ENCODE data around the gene ALG12. TPM values are rescaled to one million over a fixed set of nuclear protein-coding genes. Genes with fewer than 3 reads are reported as not detected.

ALG12 gene
- total and polyA plus RNA-seq, 2 of the 13 experiments (the other 11 are each of a cell fraction or from before 2014, with no cell fraction given): 7.8 to 15.8 TPM

DNA sequence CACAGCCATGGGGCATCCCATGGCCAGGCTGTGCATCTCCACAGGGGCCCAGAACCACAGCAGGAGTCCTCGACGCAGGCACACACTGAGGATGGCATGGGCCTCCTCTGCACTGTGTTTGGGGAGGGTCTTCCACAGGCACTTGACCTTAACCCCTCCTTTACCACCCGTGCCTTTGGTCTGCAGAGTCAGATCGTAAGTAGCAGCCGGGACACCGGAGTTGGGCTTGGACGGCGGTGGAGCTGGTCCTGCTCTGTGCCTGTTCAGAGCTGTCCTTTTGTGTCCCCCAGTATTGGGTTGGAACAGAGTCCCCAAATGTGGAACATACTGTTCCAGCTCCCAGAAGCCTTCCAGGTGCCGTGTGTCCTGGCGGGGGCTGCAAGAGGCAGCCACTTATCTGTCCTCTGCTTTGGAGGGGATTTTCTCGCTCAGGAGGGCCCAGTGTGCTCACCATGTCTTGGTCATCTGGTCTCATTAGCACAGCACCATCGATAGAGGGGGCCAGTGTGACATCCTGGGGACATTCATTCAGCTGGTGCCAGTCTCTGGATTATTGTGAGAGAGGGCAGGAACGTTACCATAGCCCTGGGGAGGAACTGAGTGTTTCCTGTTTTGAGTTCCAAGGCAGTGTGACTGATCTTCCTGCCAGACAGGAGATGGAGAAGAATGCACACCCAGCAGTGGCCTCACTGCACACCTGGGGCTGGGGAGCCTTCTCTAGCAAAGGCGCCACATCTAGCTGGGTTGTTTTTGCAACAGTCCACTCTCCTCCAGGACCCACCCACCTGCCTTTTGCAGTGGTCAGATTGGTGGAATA lies 12.6 kb upstream of the ALG12 start (continued):
- TF ChIP-seq, protein P1, sequence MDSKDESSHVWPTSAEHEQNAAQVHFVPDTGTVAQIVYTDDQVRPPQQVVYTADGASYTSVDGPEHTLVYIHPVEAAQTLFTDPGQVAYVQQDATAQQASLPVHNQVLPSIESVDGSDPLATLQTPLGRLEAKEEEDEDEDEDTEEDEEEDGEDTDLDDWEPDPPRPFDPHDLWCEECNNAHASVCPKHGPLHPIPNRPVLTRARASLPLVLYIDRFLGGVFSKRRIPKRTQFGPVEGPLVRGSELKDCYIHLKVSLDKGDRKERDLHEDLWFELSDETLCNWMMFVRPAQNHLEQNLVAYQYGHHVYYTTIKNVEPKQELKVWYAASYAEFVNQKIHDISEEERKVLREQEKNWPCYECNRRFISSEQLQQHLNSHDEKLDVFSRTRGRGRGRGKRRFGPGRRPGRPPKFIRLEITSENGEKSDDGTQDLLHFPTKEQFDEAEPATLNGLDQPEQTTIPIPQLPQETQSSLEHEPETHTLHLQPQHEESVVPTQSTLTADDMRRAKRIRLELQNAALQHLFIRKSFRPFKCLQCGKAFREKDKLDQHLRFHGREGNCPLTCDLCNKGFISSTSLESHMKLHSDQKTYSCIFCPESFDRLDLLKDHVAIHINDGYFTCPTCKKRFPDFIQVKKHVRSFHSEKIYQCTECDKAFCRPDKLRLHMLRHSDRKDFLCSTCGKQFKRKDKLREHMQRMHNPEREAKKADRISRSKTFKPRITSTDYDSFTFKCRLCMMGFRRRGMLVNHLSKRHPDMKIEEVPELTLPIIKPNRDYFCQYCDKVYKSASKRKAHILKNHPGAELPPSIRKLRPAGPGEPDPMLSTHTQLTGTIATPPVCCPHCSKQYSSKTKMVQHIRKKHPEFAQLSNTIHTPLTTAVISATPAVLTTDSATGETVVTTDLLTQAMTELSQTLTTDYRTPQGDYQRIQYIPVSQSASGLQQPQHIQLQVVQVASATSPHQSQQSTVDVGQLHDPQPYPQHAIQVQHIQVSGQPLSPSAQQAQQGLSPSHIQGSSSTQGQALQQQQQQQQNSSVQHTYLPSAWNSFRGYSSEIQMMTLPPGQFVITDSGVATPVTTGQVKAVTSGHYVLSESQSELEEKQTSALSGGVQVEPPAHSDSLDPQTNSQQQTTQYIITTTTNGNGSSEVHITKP (CRISPR knock-in tag; IDR thresholded peaks at IDR 0.05; ENCODE audit: low read depth): 0 out of 2 replicates have a peak, but pooled peaks have one; percentile 39
- no peak for TF ChIP-seq ZNF496 (CRISPR knock-in tag; IDR thresholded peaks at IDR 0.05; ENCODE audit: insufficient replicate concordance)
- no peak for TF ChIP-seq ZNF264 (CRISPR knock-in tag; IDR thresholded peaks at IDR 0.05)
- TF ChIP-seq, protein P2, sequence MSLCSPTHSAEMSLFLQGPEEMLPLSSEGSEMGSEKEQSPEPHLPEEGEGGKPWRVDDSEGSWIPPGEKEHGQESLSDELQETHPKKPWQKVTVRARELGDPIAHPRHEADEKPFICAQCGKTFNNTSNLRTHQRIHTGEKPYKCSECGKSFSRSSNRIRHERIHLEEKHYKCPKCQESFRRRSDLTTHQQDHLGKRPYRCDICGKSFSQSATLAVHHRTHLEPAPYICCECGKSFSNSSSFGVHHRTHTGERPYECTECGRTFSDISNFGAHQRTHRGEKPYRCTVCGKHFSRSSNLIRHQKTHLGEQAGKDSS (CRISPR knock-in tag; IDR thresholded peaks at IDR 0.05; ENCODE audit: borderline replicate concordance, low read depth): peak; percentile 45; the same call in 1 of the 2 replicates
- TF ChIP-seq, protein P3, sequence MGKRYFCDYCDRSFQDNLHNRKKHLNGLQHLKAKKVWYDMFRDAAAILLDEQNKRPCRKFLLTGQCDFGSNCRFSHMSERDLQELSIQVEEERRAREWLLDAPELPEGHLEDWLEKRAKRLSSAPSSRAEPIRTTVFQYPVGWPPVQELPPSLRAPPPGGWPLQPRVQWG (CRISPR knock-in tag; IDR thresholded peaks at IDR 0.05; ENCODE audit: borderline replicate concordance, low read depth): no peak
- TF ChIP-seq IRF2 (CRISPR knock-in tag; IDR thresholded peaks at IDR 0.05): peak; percentile 59
- no peak for TF ChIP-seq RORA (CRISPR knock-in tag; IDR thresholded peaks at IDR 0.05)
- TF ChIP-seq, protein P4, sequence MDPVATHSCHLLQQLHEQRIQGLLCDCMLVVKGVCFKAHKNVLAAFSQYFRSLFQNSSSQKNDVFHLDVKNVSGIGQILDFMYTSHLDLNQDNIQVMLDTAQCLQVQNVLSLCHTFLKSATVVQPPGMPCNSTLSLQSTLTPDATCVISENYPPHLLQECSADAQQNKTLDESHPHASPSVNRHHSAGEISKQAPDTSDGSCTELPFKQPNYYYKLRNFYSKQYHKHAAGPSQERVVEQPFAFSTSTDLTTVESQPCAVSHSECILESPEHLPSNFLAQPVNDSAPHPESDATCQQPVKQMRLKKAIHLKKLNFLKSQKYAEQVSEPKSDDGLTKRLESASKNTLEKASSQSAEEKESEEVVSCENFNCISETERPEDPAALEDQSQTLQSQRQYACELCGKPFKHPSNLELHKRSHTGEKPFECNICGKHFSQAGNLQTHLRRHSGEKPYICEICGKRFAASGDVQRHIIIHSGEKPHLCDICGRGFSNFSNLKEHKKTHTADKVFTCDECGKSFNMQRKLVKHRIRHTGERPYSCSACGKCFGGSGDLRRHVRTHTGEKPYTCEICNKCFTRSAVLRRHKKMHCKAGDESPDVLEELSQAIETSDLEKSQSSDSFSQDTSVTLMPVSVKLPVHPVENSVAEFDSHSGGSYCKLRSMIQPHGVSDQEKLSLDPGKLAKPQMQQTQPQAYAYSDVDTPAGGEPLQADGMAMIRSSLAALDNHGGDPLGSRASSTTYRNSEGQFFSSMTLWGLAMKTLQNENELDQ (CRISPR knock-in tag; IDR thresholded peaks at IDR 0.05; ENCODE audit: borderline replicate concordance): no peak
- TF ChIP-seq, protein P5, sequence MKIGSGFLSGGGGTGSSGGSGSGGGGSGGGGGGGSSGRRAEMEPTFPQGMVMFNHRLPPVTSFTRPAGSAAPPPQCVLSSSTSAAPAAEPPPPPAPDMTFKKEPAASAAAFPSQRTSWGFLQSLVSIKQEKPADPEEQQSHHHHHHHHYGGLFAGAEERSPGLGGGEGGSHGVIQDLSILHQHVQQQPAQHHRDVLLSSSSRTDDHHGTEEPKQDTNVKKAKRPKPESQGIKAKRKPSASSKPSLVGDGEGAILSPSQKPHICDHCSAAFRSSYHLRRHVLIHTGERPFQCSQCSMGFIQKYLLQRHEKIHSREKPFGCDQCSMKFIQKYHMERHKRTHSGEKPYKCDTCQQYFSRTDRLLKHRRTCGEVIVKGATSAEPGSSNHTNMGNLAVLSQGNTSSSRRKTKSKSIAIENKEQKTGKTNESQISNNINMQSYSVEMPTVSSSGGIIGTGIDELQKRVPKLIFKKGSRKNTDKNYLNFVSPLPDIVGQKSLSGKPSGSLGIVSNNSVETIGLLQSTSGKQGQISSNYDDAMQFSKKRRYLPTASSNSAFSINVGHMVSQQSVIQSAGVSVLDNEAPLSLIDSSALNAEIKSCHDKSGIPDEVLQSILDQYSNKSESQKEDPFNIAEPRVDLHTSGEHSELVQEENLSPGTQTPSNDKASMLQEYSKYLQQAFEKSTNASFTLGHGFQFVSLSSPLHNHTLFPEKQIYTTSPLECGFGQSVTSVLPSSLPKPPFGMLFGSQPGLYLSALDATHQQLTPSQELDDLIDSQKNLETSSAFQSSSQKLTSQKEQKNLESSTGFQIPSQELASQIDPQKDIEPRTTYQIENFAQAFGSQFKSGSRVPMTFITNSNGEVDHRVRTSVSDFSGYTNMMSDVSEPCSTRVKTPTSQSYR (CRISPR knock-in tag; IDR thresholded peaks at IDR 0.05; ENCODE audit: borderline replicate concordance): peak; percentile 42; the same call in 1 of the 2 replicates
- 0 out of 2 replicates have a peak, but pooled peaks have one; percentile 40 for TF ChIP-seq MIER2 (CRISPR knock-in tag; IDR thresholded peaks at IDR 0.05)
- TF ChIP-seq, protein P6, sequence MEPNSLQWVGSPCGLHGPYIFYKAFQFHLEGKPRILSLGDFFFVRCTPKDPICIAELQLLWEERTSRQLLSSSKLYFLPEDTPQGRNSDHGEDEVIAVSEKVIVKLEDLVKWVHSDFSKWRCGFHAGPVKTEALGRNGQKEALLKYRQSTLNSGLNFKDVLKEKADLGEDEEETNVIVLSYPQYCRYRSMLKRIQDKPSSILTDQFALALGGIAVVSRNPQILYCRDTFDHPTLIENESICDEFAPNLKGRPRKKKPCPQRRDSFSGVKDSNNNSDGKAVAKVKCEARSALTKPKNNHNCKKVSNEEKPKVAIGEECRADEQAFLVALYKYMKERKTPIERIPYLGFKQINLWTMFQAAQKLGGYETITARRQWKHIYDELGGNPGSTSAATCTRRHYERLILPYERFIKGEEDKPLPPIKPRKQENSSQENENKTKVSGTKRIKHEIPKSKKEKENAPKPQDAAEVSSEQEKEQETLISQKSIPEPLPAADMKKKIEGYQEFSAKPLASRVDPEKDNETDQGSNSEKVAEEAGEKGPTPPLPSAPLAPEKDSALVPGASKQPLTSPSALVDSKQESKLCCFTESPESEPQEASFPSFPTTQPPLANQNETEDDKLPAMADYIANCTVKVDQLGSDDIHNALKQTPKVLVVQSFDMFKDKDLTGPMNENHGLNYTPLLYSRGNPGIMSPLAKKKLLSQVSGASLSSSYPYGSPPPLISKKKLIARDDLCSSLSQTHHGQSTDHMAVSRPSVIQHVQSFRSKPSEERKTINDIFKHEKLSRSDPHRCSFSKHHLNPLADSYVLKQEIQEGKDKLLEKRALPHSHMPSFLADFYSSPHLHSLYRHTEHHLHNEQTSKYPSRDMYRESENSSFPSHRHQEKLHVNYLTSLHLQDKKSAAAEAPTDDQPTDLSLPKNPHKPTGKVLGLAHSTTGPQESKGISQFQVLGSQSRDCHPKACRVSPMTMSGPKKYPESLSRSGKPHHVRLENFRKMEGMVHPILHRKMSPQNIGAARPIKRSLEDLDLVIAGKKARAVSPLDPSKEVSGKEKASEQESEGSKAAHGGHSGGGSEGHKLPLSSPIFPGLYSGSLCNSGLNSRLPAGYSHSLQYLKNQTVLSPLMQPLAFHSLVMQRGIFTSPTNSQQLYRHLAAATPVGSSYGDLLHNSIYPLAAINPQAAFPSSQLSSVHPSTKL (CRISPR knock-in tag; IDR thresholded peaks at IDR 0.05): peak; percentile 30; the same call in 1 of the 2 replicates
- peak; percentile 60 for TF ChIP-seq GATAD2A (CRISPR knock-in tag; IDR thresholded peaks at IDR 0.05)
- peak; percentile 76 for TF ChIP-seq SAP130 (CRISPR knock-in tag; IDR thresholded peaks at IDR 0.05; ENCODE audit: low read depth)
